Measurements from ENCODE around the gene ZBP1. TPM values are rescaled to one million over a fixed set of nuclear protein-coding genes. Genes with fewer than 3 reads are reported as not detected.

ZBP1 gene
- total RNA-seq, 1 experiment from 2014 or later, result not detected

GRCh38 chr20:57657535-57658446 lies 37.6 kb upstream of the ZBP1 start:
- H3K9me3 ChIP-seq, result no peaks in the 10 kb centered on the region
- H3K36me3 ChIP-seq (ENCODE audit: control insufficient read depth, insufficient read depth, low read length), result no peaks in the 10 kb centered on the region
- H3K4me3 ChIP-seq (ENCODE audit: low read depth, low read length), result no peak overlapping the region
- ChIA-PET CTCF (no interaction called here), POLR2A (no interaction called here)
- Mint-ChIP-seq H3K4me3 (ENCODE audit: unreplicated experiment) (no peak overlapping the region), H3K27me3 (ENCODE audit: insufficient read depth, unreplicated experiment) (no peaks in the 10 kb centered on the region), H3K36me3 (ENCODE audit: insufficient read depth, unreplicated experiment) (no peaks in the 10 kb centered on the region), H3K27ac (ENCODE audit: unreplicated experiment) (no peak overlapping the region), H3K9me3 (ENCODE audit: unreplicated experiment) (peaks cover 13% of the 10 kb centered on the region), H3K4me1 (ENCODE audit: low read depth, unreplicated experiment) (no peaks in the 10 kb centered on the region)
- TF ChIP-seq CTCF (IDR thresholded peaks at IDR 0.05; ENCODE audit: insufficient read depth in 1 of 2, low read depth in 1 of 2, low read length in 1 of 2, severe bottlenecking in 1 of 2, unreplicated experiment in 1 of 2), result no peak
- intact Hi-C loops (cut with micrococcal nuclease; ENCODE audit: unreplicated experiment), result loop anchor here (10.0 kb wide), 1 partner anchor 217 kb away; no protein-coding TSS in a partner anchor
- no TSS peak for BruUV-seq (replicated peaks)
- DNase-seq, result peak in 1 of 2 experiments; percentile 41
- H3K4me1 ChIP-seq, result no peaks in the 10 kb centered on the region
- H3K27me3 ChIP-seq (replicated peaks; ENCODE audit: control insufficient read depth, insufficient read depth, low read length), result no peaks in the 10 kb centered on the region

GRCh38 chr20:57656821-57657534 lies 36.8 kb upstream of the ZBP1 start:
- ChIA-PET CTCF (interaction anchor here (2.0 kb wide), 1 partner anchor 37 kb away, joined by 6 read pairs; no protein-coding TSS in a partner anchor), POLR2A (no interaction called here)
- TF ChIP-seq CTCF (IDR thresholded peaks at IDR 0.05; ENCODE audit: insufficient read depth in 1 of 2, low read depth in 1 of 2, low read length in 1 of 2, severe bottlenecking in 1 of 2, unreplicated experiment in 1 of 2), result no peak
- H3K9me3 Mint-ChIP-seq (ENCODE audit: unreplicated experiment), result peaks cover 13% of the 10 kb centered on the region
- intact Hi-C loops (cut with micrococcal nuclease; ENCODE audit: unreplicated experiment), result loop anchor here (10.0 kb wide), 1 partner anchor 218 kb away; no protein-coding TSS in a partner anchor
- no peaks in the 10 kb centered on the region for H3K4me1 Mint-ChIP-seq (ENCODE audit: low read depth, unreplicated experiment)
- Histone ChIP-seq H3K27me3 (replicated peaks; ENCODE audit: control insufficient read depth, insufficient read depth, low read length) (no peaks in the 10 kb centered on the region), H3K36me3 (ENCODE audit: control insufficient read depth, insufficient read depth, low read length) (no peaks in the 10 kb centered on the region), H3K4me3 (ENCODE audit: low read depth, low read length) (no peak overlapping the region), H3K4me1 (no peaks in the 10 kb centered on the region), H3K9me3 (no peaks in the 10 kb centered on the region)
- no peak overlapping the region for H3K4me3 Mint-ChIP-seq (ENCODE audit: unreplicated experiment)
- DNase-seq, result peak in 1 of 2 experiments; percentile 34
- no peak overlapping the region for H3K27ac Mint-ChIP-seq (ENCODE audit: unreplicated experiment)
- no peaks in the 10 kb centered on the region for H3K36me3 Mint-ChIP-seq (ENCODE audit: insufficient read depth, unreplicated experiment)
- no TSS peak for BruUV-seq (replicated peaks)
- no peaks in the 10 kb centered on the region for H3K27me3 Mint-ChIP-seq (ENCODE audit: insufficient read depth, unreplicated experiment)

- Histone ChIP-seq H3K4me1 (no peaks in the 10 kb centered on the region), H3K9me3 (no peaks in the 10 kb centered on the region), H3K36me3 (ENCODE audit: control insufficient read depth, insufficient read depth, low read length) (no peaks in the 10 kb centered on the region), H3K27me3 (replicated peaks; ENCODE audit: control insufficient read depth, insufficient read depth, low read length) (no peaks in the 10 kb centered on the region), H3K4me3 (ENCODE audit: low read depth, low read length) (no peak overlapping the region)
- intact Hi-C loops (cut with micrococcal nuclease; ENCODE audit: unreplicated experiment), result loop anchor here (10.0 kb wide), 1 partner anchor 218 kb away; no protein-coding TSS in a partner anchor
- Mint-ChIP-seq H3K9me3 (ENCODE audit: unreplicated experiment) (peaks cover 13% of the 10 kb centered on the region), H3K27ac (ENCODE audit: unreplicated experiment) (no peak overlapping the region), H3K4me1 (ENCODE audit: low read depth, unreplicated experiment) (no peaks in the 10 kb centered on the region), H3K27me3 (ENCODE audit: insufficient read depth, unreplicated experiment) (no peaks in the 10 kb centered on the region), H3K36me3 (ENCODE audit: insufficient read depth, unreplicated experiment) (no peaks in the 10 kb centered on the region), H3K4me3 (ENCODE audit: unreplicated experiment) (no peak overlapping the region)
- TF ChIP-seq CTCF (IDR thresholded peaks at IDR 0.05; ENCODE audit: insufficient read depth in 1 of 2, low read depth in 1 of 2, low read length in 1 of 2, severe bottlenecking in 1 of 2, unreplicated experiment in 1 of 2), result no peak
- CTCF ChIA-PET, result interaction anchor here (1.0 to 2.0 kb wide), 2 partner anchors 38 to 523 kb away, joined by 3 to 6 read pairs; no protein-coding TSS in a partner anchor
- peak in 1 of 2 experiments; percentile 40 for DNase-seq
- no TSS peak for BruUV-seq (replicated peaks)
- POLR2A ChIA-PET, result no interaction called here
These were observed 36.1 kb upstream of the ZBP1 start for GRCh38 chr20:57656252-57656820.
